ENCODE measurements around the gene LAMTOR2.
"Not testable (repeated sequence)": the region's sequence is repeated elsewhere in the genome, so short reads cannot be mapped to it uniquely, and the experiment has no call there.

LAMTOR2 gene

DNA sequence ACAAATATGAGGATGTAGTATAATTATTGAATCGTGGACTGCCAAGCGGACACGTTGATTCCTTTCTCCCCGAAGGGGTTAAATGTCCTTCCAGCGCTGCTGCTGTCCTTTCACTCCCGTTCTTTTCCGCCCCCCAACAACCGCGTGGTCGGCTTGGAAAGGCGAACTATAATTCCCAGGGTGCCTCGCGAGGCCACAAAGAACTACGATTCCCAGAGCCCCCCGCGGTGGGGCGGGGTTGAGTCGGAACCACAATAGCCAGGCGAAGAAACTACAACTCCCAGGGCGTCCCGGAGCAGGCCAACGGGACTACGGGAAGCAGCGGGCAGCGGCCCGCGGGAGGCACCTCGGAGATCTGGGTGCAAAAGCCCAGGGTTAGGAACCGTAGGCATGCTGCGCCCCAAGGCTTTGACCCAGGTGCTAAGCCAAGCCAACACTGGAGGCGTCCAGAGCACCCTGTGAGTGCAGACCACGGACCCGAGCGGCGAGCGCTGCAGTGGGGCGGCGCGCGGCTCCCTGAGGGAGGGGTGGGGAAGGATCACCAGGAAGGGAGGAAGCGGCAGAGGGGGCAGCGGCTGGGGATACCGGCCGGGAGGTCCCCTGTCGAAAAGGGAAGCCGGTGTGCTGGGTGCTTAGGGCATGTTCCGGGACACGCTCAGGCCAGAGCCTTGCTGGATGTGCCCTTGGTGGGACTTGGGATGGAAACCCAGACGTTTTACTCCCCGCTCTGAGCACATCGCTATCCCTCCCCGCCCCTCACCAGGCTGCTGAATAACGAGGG, at the start of gene LAMTOR2:
Gene LAMTOR2 (plus strand): TSS at position 283 of the 781 bp plus-strand sequence. CDS start 108 bp downstream, at position 391.
- FAIRE-seq, result peak; percentile 99

DNA sequence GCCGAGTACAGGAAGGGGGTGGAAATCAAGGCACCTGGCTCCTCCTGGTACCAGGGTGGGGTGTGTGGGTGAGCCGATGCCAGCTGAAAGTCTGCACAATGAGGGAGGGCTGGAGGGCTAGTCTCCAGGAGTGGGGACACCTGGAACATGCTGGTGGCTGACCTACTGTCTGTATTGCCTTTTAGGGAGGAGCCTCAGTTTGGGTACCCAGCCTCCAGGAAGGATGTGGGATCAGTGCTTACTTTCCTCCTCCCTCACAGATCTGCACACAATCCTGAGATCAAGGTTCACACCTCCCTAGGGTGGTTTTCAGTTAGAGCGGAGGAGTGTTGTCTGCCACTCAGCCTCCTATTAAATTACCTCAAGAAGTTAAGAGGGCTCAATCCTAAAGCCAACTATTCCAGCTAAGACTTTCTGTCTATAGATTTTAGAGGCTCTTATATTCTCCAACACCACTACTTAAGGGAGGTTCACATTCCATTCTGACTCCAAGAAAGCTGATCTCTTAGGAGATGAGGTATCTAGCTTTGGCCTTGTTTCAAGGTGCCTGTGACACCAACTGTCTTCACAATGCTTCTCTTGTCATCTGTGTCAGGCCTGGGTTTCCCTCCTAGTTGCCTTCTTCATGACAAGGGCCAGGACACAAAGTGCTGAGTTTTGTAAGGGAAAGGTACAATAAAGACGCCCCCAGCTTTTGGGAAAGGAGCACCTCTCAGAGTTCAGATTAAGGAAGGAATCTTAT, 49.6 kb upstream of the LAMTOR2 start:
- FAIRE-seq, result no peak

DNA sequence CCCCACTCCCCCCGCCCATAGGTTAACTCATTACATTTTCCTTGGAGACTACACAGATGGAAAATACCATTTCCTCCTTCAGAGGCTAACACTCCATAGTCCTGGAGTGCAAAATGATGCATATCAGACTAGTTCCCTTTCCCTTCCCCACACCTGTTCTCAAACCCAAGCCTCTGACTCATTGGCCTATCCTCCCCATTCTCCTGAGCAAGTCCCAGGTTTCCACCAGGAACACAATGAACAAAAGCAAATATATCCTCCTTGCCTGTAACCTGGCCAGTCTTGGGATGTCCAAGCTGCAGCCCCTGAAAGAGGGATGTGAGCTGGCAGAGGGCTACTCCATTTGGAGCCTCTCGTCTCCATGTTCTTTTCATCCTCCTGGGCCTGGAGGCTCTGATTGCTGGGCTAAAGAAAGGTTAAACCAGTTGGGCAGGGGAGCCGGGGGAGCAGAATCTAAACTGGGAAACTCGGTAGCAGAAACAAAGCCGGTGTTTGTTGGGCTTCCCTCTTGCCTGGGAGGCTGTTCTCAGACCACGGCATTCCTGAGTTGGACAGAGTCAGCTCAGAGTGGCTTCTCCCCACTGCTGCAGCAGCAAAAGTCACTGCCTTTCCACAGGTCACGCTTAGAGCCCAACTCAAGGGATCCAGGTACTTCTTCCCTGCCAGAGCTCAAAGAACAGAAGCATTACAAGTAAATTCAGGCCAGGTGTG, 47.8 kb upstream of the LAMTOR2 start:
- no peak for FAIRE-seq

DNA sequence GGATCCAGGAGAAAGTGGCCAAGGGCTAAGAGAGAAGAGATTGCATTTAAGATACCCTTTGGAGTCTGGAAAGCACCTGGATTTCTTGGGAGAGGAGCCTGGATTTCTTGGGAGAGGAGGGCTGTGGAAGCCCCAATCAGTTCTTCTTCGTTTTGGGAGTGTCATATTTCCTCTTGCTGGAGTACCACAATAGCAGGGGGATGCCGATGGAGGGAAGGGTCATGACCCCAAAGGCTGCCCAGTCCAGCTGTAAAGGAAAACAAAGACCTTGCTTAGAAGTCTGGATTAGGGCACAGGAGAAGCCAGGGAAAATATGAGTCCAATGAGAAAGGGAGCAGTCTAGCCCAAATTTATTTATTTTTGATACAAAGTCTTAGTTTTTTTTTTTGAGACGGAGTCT, 45.2 kb upstream of the LAMTOR2 start:
- FAIRE-seq, result no peak

DNA sequence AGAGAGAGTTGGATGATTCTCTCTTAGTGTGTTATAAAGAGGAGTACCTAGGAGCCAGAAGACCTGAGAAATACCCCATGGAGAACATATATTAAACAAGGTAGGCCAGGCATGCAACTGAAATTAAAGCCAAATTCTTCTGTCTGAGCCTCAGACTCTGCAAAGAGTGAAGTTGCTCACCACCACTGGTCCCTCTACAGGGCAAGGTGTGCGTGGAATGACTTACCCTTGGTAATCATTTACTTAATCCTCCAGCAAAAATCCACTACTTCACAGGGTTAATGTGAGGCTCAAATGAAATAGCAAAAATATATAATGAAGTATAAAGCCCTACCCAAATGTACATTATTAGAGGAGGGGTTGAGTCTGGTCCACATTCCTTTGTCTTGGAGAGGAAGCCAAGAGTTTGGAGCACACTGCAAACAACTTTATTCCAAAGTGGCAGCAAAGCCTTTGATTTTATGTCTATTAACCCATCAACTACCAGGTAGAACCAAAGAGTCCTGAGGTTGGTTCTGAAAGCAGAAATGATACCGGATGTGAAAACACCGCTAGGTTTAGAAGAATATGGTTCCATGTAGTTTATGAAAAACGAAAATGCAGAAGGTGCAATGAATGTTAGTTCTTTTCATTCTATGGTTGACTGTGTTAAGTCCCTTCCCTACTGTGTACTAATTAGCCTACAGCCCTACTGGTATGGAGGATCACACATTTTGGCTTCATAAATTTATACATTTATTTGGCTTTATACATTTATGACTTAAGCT, 42.3 kb upstream of the LAMTOR2 start:
- no peak for FAIRE-seq

DNA sequence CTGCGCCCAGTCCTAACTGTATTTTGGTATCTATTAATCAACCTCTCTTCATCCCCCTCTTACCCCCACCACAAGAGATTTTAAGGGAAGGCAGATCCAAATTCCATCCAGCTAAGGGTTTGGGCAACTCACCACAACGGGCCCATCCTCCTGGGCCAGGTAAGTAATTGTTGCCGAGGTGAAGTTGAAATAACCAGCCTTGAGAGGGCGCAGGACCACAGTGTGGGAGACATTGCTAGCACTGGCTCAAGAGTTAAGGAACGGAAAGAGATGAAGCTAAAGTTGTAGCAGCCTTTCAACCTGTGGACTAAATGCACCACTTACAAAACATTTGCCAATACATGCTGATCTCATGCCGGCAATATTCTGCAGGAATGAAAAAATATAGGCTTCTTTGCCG, 39.8 kb upstream of the LAMTOR2 start:
- FAIRE-seq, result no peak

DNA sequence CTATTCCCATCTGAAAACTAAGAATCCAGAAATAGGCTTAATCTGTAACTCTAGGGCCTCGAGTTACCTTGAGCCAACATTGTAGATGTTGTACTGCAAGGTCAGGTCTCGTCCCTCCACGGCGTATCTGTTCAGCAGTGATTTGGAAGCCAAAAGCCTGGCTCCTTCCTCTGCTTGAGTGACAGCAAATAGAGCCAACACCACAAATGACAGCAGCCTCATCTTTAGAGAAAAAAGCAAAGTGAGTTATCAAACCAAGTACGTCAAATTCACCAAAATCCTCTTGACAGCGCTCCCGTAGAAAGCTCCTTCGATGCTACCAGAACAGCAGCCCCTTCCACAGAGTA, 34.7 kb upstream of the LAMTOR2 start:
- FAIRE-seq, result no peak

DNA sequence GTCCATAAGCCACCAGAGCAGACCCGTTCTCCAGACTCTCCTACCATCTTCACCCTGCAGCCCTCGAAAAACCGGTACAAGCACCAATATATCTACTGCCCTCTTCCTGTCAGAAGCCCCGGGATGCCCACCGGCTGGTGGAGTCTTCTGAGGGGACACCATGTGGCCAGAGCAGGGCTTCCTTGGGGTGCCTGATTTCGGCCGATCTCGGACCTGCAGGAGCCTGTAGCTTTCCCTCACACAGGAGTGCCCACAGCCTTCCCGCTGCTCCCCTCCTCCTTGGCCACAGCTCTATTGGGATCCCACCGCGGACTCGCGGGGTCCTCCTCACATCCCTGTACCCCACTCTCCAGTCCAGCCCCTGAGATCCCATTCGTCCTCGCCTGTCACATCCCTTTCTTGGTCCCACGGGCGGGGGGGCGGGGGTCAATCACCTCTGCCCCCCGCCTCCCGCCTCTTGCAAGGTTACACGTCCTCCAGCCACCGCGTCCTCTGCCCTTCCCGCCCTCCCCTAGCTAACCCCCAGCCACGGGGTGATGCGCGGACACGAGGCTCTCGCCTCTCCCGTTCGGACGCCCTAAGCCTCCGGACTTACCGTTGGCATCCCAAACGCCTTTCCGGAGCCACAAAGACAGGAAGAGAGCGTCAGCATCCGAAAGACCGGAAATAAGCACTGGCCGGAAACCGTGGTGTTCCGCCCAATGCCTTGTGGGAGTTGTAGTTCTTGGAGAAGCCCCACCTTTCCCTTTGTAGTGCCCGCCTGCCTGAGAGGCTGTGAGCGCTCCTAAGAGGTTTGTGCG, 34.1 kb upstream of the LAMTOR2 start, which contains the start of gene SSR2:
Gene SSR2 (minus strand): TSS at position 659 of the 800 bp plus-strand sequence. CDS start 784 bp downstream, outside the sequence.
- peak; percentile 96 for FAIRE-seq

DNA sequence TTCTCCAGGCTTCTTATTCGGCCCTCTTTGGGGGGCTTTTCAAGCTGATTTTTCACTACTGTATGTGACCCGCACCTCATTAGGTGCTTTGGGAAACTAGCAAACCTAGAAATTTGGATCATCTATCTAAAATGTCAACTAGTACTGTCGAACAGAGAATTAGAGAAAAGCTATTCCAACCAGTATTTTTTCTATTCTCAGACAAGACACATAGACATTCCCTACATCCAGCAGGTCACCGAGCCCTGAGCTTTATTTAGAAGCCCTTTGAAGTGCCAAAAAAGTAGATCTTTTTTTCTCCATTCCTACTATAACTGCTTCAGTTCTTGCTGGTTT, 33.5 kb upstream of the LAMTOR2 start:
- no peak for FAIRE-seq

DNA sequence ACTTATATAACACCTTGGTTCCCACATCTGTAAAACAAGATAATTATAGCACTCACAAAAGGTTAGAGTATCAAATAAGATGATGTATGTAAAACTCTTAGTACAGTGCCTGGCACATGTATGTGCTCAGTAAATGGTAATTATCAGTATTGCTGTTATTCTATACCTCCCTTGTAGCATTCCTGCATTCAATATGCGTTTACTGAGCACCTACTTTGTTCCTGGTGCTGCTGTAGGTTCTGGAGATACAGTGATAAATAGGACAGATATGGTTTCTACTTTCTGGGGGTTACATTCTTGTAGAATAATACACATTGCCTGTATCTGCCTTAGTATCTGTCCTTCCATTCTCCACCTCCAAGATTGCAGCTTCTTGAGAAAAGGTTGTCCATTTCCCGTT, 32.6 kb upstream of the LAMTOR2 start:
- no peak for FAIRE-seq

DNA sequence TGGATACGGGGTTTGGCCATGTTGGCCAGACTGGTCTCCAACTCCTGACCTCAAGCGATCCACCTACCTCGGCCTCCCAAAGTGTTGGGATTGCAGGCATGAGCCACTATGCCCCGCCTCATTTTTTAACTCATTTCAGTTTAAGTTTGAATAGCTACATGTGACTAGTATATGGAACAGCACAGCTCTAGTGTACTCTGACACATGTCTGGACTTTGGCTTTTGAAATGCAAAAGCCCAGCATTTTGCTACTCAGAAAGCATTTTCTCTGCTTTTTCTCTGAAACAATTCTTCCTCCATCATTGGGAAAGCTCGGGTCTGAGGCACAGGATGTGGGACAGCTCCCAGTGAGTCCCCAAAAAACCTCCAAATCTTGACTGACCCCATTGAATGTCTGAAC, 29.8 kb upstream of the LAMTOR2 start:
- no peak for FAIRE-seq

DNA sequence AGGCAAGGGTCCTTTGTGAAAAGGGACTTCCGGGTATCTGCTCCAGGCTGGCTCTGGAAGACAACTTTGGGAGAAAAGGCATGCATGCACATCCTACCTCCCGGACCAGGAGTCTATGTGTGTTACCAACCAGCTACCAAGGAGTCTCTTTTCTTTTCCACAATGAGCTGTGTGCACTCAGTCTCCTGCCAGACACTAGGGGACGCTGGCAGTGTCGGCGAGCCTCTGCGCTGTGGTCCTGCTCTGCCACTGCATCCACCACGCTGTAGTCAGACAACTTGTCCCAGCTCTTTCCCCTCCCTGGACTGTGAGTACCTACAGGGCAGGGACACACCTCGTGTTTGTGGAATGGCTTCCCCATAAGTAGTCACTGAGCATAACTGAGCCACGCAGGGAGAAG, 28.7 kb upstream of the LAMTOR2 start:
- peak; percentile 69 for FAIRE-seq

DNA sequence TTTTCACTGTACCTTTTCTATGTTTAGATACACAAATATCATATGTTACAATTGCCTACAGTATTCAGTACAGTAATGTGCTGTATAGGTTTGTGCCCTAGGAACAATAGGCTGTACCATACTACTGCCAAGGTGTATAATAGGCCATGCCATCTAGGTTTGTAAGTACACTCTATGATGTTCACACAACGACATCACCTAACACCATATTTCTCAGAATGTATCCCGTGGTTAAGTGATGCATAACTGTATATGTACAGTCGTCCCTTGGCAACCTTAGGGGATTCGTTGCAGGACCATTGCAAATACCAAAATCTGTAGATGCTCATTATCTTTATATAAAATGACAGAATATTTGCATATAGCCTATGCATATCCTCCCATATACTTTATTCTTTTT, 28.0 kb upstream of the LAMTOR2 start:
- no peak for FAIRE-seq

DNA sequence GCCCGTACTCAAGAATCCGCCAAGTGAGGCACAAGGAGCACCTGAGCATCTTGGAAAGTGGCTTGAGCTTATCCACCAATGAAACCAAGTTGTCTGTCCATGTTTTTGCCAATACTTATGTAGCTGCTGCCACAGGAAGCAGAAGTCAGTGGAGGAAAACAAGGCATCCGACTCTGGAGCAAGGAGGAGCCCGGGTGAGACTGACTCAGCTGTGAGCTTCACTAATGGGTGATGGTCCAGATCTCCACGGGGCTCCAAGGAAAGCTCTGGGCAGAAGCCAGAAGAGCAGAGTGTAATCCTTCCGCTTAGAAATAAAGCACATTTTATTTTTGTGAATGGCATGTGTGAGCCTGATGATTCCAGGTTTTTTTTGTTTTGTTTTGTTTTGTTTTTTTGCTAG, 21.6 kb upstream of the LAMTOR2 start:
- FAIRE-seq, result no peak

DNA sequence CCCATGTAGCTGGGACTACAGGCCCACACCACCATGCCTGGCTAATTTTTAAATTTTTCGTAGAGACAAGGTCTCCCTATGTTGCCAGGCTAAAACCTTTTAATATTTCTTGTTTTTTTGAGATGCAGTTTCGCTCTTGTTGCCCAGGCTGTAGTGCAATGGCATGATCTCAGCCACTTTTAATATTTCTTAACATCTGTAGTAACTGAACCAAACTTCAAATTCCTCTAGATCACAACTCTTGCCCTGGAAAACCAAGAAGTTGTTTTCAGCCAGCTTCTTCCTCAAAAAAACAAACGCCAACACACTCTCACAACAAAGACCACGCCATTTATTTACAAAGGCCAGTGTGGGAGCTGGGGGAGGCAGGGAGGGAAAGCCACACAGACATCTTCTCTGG, 19.6 kb upstream of the LAMTOR2 start:
- FAIRE-seq, result not testable (repeated sequence)

DNA sequence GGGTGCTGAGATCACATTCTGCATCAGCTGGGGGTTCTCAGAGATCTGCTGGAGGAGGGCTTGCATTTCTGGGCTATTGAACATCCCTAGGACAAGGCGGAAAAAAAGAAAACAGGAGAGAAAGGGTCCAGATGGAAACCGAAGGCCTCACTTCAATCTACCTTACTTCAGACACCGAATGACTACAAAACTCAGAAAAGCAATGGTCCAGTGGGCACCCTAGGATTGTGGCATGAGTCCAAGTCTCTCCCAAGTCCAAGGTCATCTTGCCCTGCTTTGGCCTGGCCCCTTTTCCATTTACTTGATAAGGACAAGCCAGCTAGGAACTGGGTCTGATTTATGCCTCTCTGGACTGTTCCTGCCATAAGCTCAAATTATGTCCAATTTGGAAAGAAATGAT, 11.8 kb upstream of the LAMTOR2 start:
- FAIRE-seq, result no peak

DNA sequence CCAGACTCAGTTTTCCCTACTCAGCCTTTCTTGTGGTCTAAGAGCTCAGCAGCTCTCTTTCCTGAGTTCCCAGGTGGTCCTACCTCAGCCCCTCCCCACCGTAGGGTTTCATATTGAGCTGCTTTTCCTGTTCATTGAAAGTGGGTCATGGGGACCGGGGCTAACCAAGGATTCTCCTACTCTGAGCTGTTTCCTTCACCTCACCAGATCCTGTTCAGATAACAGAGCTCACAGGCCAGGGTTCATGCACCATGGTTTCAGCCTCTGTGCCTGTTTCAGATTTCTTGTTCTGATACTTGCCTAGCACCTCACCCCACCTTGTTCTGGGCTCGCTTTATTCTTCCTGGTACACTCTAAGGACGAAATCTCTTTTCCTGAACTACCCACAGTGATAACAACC, 9.5 kb upstream of the LAMTOR2 start:
- FAIRE-seq, result no peak

DNA sequence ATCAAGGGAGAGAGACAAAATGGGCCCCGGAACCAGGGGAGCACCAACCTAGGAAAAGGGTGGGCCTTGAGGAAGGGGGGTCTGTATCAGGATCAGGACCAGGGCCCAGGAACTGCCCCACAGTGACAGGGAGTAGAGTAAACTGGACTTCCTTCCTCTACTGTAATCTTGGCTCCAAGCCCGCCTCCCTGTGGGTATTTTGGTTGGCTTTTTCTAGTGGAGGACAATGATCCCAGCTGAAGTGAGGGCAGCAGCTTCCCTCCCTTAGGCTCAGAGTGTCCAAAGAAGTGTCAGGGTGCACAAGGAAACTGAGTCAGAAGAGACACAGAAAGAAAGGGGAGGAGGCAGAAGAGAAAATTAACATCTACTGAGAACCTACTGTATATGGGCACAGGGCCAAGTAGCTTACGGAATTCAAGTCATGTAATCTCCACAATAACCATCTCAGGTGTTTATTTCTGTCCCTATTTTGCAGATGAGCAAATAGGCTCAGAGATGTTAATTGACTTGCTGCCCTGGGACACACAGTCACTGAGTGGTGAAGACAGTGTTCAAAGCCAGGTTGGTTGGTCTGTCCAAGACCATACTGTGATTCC, 5.8 kb upstream of the LAMTOR2 start:
- FAIRE-seq, result no peak

DNA sequence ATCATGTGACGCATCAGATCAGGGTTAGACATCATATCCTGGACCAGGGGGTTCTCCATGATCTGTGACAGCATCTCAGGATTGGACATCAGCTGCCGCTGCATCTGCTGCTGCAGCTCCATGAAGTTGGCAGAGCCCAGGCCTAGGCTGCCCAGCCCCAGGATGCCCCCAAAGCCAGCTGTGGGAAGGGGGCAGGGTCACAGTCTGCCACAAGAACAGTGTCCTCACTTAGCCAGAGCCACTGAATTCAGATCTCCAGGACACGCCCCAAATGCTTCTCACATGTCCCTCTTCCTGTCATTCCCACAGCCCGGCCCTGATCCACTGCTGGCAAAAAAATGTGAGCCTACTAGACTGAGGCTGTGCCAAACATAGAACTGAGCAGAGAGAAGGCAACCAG, 4.2 kb upstream of the LAMTOR2 start:
- FAIRE-seq, result no peak

DNA sequence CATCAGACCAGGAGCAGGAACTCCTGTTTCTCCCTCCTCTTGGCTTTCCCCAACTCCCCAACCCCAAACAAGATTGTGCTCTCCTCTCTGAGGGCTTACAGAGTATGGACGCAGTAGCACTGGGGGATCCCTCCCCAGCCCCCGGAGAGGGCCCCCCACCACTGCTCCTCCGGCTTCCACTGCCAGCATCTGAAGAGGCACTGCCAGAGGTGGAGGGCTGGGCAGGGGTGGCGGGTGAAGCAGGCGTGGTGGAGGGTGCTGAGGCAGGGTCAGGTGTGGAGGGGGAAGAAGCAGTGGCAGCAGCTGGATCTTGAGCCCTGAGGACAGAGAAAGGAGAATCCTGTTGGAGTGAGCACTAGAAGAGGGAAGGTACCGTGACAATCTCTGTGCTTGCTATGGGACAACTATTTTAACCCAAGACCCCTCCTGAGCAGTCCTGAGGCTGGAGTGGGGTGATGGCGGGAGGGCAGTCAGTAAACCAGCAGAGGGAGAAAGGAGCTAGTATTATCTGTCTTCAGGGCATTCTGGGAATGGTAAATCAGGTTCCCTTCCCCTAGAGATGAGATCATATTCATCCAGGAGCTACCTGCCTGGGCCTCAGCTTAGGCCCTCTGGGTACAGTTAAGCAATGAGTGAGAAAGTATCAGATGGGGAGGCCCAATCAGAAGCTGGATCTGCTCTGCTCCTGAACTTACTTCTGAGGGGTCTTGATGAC, 3.4 kb upstream of the LAMTOR2 start:
- no peak for FAIRE-seq
